GM18526 (cell line): ENCODE data around the gene ESRRB.

Experiments used
- POLR2A ChIP-seq: IDR thresholded peaks from 3 replicates; pipeline ENCODE4 v1.6.1; 2011; ENCODE audit not compliant: insufficient read length; ENCODE audit errors: extremely low read depth

ESRRB gene

GRCh38 chr14:76488551-76488950, 112.6 kb downstream of the ESRRB start:
- TF ChIP-seq POLR2A, result no peak

- TF ChIP-seq POLR2A, result no peak
Observed at GRCh38 chr14:76489667-76490066, 113.7 kb downstream of the ESRRB start.

DNA sequence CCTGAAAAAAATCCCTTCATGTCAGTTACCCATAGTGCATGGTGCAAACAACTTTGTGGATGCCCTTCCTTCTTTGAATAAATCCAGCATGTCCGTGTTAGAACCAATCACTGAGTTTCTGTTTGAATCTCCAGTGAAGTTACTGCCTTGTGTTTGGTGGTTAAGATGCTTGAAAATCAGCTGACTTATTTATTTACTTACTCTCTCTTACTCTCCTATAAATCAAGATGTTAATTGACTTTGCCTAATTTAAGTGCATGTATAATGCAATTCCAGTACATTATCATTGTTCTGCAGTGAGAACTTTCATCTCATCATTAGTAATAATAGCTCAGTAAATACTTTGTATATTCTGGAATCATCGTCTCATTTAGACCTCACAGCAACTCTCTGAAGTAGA, 114.2 kb downstream of the ESRRB start:
- no peak for TF ChIP-seq POLR2A

DNA sequence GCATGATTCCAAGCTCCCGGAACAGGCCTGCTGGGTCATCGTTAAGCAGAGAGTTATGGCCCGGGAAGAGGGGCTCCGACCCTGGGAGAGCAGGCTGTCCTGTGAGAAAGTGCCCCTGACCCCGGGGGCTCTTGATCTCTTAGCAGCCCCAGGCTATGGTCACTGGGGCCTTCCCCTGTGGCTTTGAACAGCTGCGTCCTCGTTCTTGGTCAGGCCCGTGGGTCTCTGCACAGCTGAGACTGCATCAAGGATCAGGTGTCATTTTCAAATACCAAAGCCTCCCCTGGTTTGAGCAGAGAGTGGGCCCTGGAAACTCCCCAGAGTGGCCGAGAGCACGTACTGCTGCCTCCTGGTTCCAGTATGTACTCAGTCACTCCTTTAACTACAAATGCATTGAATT, 114.8 kb downstream of the ESRRB start:
- no peak for TF ChIP-seq POLR2A

- TF ChIP-seq POLR2A, result no peak
Observed at GRCh38 chr14:76491172-76491930, 115.4 kb downstream of the ESRRB start.

DNA sequence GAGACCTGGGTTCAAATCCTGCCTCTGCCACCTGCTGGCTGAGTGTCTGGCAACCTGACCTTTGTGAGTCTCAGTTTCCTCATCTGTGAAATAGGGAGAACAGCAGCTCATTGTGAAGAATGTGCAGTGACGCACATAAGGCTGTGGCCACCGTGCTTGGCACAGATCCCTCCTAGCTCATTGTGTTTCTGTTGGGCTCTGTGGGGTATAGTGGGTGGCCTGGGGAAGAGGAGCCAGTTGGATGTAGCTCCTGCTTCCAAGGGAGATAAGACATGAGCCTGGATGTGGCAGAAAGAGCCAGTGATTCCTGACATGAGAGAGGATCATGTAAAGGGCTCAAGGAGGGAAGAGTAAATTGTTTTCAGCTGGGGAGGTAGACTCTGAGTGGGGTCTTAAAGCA, 120.0 kb downstream of the ESRRB start:
- no peak for TF ChIP-seq POLR2A

GRCh38 chr14:76496595-76496994, 120.7 kb downstream of the ESRRB start:
- no peak for TF ChIP-seq POLR2A

DNA sequence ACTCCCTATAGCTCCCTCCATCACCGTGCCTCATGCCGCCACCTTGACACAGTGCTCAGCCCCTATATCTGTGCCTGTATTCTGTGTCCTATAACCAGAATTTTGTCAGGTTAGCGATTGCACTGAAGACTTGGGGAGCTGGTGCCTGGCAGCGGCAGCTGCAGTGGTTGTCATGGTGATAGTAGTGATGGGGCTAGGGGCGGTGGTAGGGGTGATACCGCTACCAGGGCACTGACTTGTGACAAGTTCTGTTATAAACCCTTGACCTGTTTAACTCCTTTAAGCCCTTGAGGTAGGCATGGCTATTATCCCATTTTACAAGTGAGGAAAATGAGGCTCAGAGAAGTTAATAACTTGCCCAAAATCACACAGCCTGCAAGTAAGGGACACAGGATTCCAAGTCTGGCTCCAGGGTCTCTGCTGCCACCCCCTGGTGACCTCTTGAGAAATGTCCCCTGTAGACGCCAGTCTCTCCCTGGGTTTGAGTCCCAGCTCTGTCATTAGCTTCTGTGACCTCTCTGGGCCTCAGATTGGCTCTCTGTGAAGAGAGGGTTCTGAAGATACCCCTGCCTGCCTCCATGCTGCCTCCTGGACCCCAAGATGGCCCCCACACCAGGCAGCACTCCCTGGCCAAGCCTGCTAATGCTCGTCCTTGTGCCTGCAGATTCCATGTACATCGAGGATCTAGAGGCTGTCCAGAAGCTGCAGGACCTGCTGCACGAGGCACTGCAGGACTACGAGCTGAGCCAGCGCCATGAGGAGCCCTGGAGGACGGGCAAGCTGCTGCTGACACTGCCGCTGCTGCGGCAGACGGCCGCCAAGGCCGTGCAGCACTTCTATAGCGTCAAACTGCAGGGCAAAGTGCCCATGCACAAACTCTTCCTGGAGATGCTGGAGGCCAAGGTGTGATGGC, 121.9 kb downstream of the ESRRB start:
- no peak for TF ChIP-seq POLR2A

GRCh38 chr14:76498463-76498935, 122.6 kb downstream of the ESRRB start:
- no peak for TF ChIP-seq POLR2A

DNA sequence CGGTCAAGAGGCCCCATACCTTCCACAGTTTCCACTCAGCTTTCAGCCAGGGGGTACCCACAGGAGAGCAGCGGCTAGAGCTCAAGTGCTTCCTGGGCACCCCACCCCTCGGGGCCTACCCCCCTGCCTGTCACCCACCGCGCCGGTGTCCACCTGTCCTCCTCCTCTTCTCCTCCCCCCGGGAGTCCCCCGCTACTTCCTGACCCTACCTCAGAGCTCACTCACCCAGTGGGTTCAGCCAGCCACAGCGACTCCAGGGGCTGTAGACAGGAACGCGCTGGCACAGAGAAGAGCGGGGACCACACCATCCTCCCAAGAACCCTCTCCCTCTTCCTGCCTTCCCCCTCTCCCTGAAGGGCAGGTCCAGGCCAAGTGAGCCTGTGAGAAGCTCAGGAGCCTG, 123.0 kb downstream of the ESRRB start:
- no peak for TF ChIP-seq POLR2A

DNA sequence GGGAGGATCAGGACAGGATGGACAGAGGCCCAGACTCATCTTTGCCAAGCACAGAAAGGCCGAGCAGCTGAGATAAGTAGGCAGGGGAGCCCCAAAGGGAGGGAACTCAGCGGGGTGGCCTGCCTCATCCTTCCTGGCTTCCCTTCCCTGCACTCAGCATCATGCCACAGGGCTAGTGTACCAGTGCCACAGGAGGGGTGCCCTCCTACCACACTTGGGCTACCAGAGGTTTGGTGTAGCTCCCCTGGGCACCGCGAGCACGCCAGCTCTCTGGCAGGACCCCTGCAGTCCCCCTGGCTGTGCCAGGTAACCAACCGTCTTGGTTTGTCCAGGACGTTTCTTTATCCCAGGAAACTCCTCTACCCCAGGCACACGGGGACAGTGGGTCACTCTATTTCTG, 123.5 kb downstream of the ESRRB start:
- no peak for TF ChIP-seq POLR2A

GRCh38 chr14:76500011-76500410, 124.1 kb downstream of the ESRRB start:
- no peak for TF ChIP-seq POLR2A

- TF ChIP-seq POLR2A, result no peak
Observed at GRCh38 chr14:76500480-76500879, 124.5 kb downstream of the ESRRB start.

DNA sequence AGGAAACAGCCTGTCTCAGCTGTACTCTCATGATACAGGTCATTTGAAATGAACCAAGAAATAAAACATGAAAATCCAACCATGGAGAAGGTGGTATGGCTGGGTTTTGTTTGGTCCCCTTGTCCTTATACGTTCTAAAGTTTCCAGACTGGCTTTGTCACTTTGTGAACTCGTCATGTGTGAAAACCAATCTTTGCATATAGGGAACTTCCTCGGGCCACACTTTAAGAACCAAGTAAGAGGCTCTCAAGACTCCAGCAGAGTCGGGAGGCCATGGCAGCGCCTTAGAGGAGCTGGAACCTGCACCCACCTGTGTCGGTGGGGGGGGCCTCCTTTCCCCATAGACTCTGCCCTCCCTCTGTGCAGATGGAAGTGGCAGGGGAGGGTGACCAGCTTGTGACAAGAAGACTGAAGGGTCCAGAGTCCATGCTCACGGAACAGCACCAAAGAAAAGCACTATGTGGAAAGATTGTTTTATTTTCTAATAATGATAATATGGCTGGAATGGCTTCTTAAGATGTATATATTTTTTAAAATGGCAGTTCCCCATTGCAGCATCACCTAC, 125.3 kb downstream of the ESRRB start:
- no peak for TF ChIP-seq POLR2A

- TF ChIP-seq POLR2A, result no peak
Observed at GRCh38 chr14:76502219-76502618, 126.3 kb downstream of the ESRRB start.

GRCh38 chr14:76502638-76503037, 126.7 kb downstream of the ESRRB start:
- no peak for TF ChIP-seq POLR2A
